Activated CD4-positive, alpha-beta T cell treated with anti-CD3 and anti-CD28 coated beads for 1 hour (primary cell): ENCODE data around the gene WNT1.

ENCODE experiments used
- DNase-seq: peaks from one replicate; pipeline ENCODE4 v3.0.0-alpha.2; 2020

WNT1 gene

DNA sequence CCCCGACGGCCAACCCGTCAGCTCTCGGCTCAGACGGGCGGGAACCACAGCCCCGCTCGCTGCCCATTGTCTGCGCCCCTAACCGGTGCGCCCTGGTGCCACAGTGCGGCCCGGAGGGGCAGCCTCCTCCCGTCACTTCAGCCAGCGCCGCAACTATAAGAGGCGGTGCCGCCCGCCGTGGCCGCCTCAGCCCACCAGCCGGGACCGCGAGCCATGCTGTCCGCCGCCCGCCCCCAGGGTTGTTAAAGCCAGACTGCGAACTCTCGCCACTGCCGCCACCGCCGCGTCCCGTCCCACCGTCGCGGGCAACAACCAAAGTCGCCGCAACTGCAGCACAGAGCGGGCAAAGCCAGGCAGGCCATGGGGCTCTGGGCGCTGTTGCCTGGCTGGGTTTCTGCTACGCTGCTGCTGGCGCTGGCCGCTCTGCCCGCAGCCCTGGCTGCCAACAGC, at the start of gene WNT1:
Gene WNT1, plus strand, starts transcription at position 32 of the 450 bp plus-strand sequence. Its CDS starts 329 bp downstream, at position 361.
- DNase-seq: no peak

DNA sequence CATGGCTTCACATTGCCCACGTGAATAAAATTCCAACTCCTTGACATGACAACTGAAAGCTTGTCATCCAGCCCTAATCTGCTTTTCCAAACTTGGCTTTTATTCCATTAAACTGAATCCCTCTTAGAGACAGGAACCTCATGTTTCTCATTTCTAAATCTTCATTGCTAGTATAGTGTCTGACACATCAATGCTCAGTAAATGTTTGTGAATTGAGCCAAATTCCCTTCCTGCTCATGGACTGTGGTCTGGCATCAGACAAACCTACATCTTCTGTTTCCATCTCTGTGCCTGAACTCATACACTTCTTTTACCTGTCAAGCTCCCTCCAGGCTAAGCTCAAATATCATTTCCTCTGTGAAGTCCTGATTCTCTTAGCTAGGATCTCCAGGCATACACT, 48.6 kb upstream of the WNT1 start:
- no peak for DNase-seq

DNA sequence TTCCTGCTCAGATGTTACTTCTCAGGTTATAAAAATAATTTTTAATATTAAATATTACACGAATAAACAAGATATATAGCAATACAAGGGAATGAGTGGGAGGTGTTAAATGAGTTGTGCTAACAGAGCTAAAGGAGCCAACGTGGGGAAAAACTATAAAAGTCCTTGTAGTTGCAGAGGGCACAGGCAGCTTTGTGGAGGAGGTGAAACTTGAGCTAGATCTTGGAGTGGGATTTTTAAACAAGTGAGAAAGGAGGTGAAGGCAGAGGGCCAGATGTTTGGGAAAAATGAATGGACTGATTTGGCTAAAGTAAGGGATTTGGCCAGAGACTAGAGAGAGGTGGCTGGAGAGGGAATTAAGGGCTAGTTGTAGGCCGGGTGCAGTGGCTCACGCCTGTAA, 47.6 kb upstream of the WNT1 start:
- no peak for DNase-seq

DNA sequence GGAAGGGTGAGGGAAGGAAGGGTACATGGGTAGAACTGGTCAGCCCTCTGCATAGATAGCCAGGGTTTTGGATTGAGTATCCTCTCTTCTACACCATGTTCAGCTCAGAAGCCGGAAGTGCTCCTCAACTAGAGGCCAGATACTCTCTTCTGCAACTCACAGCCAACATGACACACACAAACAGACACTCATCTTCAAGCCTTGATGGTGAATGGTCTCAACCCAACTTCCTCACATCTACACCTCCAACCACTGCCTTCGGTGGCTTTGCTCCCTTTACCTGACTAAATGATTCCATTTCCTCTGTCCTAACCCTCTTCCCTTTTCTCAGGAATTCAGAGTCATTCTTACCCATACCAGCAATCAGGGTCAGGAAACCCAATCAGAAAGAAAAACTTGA, 45.2 kb upstream of the WNT1 start:
- DNase-seq: no peak

DNA sequence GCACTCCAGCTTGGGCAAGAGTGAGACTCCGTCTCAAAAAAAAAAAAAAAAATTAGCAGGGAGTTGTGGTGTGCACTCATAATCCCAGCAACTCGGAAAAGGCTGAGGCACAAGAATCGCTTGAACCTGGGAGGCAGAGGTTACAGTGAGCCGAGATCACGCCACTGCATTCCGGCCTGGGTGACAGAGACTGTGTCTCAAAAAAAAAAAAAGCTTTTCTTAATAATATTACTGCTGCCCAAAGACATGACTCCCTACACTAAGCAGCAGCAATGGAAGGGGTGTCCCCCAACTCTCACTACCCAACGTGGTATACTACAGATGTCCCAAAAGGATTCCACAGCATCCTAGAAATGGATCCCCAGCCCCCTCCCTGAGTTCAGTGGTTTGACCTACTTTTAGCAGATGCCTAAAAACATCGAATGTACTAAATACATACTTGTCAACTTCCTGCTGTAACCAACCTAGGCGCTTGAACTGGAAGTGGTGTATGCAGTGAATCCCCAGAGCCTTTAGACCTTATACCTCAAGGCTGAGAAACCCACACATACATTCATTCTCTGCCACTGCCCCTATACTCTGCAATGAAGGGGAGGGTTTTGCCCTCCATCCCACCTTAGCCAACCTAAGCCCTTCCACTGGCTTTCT, 44.3 kb upstream of the WNT1 start:
- DNase-seq: no peak

DNA sequence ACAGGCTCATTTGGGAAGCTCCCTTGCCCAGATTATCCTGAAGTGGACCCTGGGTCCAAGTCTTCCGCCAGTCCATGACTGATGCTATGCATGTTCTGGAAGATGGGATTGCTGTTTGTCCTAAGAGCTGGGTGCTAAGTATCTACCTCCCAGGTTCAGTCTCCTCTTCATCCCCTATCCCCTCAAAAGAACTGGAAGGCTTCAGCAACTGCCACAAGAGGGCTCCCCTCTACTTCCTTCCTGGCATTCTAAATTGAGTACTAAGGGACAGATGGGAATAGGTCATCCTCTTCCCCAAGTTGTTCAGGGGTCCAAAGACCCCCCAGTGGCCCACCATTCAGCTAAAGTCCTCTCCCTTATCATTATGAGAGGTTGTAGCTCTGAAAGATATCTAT, 43.8 kb upstream of the WNT1 start:
- no peak for DNase-seq

DNA sequence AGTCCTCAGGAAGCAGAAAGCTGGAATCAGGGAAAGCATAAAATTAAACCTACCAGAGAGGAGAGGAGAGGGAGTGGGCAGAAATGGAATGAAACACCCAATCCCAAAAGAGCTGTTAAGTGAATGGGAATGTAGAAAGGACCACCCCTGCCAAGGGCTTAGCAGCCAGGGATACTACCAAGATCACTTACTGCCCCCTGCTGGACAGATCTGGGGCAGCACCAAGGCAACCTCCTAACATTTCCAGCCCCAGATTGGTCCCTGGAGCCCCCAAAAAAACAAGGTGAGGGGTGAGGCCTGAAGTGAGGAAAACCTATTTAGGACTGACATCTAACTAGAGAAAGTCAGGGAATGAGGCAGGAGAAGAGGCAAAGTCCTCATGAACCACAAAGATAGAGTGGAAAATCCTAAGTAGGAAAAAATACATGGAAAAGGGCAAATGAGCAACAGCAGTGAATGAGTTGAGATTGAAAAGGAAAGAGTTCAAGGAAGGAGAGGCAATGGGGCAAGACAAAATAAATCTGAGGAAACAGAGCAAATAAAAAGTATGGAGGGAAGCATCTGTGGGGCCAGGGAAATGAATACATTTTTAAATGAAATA, 41.6 kb upstream of the WNT1 start:
- DNase-seq: peak; percentile 69

DNA sequence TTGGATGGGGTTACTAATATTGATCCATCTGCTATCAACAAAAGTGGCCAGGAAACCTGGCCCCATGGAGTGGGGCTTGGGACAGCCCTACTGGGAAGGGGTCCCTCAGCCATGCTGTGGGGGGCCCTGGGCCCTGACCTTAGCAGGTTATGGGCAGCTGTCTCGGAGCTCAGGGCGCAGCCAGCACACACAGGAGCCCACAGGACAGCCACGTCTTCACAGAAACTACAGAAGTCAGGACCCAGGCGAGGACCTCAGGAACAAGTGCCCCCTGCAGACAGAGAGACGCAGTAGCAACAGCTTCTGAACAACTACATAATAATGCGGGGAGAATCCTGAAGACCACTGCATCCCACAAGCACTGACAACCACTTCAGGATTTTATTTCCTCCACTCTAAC, 41.0 kb upstream of the WNT1 start:
- DNase-seq: no peak

DNA sequence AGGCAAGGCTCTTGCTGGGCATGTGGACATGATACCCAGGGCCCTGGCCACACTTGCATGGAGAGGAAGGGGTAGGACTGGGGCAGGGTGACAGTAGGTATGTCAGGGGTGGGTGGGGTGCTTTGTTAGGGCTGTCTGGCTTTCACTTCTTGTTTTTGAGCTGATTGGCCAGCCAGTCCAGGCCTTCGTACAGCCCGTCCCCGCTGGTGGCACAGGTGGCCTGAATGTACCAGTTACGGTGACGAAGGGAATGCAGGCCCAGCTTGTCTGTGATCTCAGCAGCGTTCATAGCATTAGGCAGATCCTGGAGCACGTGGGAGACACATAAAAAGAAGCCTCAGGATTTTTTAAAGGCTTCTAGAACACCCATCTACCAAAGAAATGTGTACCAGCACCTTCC, 39.3 kb upstream of the WNT1 start:
- DNase-seq: no peak

DNA sequence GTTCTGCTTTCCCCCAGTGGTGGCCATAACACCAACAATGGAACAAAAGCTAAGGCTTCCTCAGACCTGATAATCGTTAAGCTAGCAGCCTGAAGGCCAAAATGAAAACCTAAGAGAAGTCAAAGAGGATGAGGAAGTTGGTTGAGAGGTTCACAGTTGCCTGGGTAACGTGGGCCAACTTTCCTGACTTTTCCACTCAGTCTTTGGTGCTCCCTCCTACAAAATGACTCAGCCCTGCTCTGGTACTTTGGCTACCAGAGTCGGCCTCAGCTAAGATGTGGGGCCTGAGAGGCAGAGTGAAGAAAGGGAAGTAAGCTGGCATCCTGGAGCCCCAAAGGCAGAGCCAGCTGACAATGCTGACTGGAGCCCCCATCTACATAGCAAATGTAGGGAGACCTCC, 37.9 kb upstream of the WNT1 start:
- DNase-seq: no peak

DNA sequence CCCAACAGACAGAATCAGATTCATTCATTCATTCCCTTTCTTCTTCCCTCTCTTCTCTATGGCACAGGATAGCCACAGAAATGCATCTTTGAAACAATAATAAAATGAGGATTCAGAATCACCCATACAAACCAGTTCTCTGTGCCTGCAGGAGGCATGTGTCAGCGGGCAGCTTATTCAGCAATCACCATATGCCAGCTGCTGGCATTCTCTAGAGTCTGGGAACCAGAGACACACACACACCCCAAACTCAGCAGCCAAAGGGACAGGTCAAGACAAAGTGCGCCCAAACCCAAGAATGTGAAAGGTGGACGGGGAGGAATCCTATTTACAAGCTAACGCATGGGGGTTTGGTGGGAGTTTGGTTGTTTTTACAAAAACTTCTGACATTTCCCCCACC, 34.9 kb upstream of the WNT1 start:
- DNase-seq: no peak

DNA sequence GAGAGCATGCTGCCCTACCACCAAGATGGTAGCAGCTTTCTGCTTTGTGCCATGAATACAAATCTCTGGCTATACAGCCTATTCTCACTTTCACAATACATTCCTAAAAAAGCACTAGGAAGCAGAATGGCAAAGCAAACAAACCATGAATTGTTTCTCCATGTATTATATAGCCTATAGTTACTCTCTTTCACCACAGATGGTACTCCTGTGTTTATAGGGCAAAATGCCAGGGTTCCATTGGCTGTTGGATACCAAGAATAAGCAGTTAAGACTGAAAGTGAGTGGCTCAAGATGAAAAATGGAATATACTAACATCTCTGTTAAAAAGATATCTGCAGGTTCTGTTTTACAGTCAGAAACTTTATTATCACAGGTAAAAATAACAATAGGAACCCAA, 31.9 kb upstream of the WNT1 start:
- DNase-seq: no peak

DNA sequence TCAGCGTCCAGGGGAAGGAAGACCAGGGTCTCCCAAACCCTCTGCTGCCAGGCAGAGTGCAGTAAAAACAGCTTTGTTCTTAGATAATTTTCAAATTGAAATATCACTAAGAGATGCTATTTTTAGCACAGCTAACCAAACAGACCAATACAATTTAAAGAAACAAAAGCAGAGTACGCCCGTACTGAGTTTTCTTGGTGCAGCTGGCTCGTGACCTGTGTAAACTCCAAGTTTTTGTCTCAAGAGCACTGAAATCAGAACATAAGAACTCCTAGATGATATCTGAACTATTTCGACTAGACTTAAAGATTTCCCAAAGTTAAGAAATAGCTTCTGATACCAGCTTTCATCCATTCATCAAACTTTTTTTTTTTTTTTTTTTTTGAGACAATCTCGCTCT, 31.2 kb upstream of the WNT1 start:
- no peak for DNase-seq

DNA sequence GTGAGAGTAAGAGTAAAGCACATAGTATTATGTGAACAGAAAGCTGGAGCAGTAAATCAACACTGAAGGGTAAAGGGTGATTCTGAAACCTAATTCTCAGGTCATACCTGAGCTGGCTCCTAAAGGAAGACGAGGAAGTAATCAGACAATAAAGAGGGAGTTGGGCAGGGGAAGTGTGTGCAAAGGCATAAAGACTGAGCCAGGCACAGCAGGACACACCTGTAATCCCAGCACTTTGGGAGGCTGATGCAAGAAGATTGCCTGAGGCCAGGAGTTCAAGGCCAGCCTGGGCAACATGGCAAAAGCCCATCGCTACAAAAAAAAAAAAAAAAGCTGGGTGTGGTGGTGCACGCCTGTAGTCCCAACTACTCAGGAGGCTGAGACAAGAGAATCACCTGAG, 30.4 kb upstream of the WNT1 start:
- DNase-seq: no peak

DNA sequence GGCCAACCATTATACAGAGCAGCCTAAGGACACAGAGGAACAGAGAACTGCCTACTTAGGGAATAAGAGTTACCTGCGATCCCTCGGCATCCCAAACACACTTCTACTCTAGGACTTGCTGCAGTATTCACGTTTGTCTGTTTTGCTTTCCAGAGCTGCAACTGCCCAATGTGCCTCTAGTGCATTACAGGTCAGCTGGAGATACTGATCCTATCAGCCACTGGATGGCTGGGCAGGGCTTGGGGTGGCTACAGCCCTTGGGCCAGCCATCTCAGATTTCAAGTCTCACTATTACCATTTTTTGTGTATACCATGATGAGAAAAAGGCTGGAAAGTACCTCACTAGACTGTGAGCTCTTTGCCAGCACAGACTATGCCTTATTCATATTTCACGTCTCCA, 25.4 kb upstream of the WNT1 start:
- DNase-seq: no peak

DNA sequence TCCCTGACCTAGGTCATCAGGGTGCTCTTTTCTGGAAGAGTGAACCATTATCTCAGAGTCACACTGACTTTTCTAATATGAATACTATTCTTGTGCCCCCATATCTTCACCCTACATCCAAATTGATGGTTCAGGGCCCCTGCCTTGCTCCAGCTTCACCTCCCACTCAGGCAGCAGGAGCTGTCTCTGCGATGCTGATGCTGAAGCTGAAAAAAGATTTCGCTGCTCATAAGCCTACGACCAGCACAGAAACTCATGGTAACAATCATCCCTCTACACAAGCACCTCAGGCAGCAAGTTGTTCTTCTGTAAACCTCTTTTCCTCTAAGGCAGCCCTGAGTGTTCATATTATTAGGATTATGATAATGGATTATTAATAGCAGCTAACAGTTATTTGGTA, 24.1 kb upstream of the WNT1 start:
- DNase-seq: no peak

DNA sequence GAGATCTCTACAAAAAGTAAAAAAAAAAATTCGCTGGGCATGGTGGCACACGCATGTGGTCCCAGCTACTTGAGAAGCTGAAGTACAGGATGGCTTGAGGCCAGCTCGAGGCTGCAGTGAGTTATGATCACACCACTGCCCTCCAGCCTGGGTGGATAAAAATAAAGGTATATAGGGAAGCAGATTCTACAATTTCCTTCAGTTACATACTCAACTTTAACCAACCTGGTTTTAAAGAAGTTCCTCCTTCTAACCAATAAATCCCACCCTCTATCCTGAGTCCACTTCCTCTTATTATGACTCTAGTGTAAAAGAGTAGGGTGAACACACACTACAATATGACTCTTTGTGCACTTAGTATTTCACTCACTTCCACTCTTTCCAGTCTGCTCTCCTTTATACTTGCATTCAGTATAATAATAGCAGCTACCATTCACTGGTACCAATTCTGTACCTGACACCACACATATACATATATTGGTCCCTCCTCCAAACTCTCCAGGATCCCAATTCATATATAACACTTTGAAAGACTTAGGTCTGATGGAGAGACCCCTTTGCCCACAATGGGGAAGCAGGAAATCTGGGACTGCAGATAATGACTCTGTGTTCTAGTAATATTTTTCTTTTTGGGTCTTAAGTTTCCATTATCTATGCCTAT, 23.2 kb upstream of the WNT1 start:
- DNase-seq: no peak

DNA sequence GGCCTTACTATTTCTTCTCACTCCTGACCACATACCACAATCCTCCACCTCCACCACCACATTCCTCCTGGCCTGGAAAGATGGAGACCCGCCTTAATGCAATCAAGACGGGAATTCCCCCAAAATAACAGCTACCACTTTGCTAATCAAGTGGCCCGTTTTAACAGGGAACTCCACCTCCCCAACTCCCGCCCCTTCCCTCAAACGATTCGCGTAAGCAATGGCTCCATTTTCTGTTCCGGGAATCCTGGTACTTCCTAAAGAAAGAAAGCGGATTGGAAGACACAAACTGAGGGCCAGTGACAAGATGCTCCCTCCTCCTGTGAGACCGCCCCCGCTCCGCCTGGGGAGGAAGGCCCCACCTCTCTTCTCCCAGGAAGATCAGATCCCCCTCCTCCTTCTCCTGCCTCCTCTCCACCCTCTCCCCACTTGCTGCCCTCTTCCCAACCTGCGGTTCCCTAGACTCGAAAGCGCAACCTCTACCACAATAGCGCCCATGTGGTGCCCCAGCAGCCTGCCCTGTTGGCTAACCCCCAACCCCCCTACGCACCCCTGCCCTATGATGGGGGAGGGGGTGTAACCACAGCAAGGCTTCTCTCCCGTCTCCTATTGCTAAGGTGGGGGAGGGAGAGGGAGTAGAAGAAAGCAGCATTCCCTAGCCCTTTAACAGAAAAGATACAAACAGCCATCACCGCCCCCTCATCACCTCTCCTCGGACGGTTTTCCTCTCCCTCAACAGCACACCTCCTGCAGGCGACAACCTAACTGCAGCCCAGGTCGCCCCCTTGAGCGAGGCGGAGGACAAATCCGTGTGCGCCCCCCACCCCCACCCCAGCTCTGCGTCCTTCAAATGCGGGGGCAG, 21.6 kb upstream of the WNT1 start:
- DNase-seq: no peak

DNA sequence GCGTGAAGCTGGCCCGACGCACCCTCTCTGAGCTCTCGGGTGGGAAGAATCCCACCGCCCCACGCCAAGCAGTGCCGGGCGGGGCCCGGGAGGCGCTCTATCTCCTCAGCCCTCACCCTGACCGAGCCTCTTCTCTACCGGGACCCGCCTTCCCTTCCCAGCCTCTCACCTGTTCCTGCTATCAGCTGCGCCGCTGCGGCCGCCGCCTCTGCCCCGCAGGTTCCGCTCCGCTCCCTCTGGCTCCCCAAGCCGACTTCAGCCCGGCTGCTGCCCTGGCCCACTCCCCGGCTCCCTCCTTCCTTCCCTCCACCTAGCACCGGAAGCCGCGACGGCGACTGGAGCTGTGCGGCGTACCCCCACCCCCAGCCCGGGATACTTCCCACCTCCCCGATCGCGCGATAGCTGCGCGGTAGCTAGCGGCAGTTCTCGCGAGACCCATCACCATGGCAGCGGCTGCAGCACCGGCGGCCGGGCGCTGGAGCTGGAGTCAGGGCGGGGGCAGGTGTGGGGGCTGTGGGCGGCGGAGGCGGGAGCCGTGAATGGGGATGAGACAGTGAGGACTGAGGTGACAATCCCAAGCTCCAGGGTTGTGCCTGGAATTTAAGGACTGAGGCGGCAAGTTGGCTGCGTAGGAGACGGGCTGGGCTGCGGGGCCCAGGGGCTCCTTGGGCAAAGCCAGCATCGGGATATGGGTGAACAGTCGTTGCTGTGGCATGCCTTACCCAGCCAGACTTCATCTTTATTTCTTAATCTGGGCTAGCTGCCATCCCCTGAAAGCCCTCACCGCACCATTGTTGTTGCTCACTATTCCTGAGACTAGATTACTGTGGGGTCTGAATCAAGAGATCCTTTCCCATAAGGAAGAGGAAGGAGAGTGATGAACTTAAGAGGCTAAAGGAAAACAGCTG, 20.7 kb upstream of the WNT1 start, which contains the start of gene ARF3:
Gene ARF3, minus strand, starts transcription at position 347 of the 908 bp plus-strand sequence. CDS start 16,392 bp downstream, outside the sequence.
- peak; percentile 88 for DNase-seq

DNA sequence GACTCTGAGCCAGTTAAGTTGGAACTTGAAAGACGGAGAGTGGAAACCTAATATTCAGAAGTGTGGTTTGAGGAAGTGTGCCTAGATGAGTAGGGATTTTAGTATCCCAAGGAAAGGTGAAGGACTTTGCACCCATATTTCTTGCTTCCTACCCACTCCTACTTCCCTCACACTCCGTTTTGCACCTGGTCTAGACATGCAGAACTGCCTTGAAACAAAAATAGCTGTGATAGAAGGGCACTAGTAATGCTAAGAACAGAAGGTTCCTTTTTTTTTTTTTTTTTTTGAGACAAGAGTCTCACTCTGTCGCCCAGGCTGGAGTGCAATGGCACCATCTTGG, 20.1 kb upstream of the WNT1 start:
- DNase-seq: no peak

DNA sequence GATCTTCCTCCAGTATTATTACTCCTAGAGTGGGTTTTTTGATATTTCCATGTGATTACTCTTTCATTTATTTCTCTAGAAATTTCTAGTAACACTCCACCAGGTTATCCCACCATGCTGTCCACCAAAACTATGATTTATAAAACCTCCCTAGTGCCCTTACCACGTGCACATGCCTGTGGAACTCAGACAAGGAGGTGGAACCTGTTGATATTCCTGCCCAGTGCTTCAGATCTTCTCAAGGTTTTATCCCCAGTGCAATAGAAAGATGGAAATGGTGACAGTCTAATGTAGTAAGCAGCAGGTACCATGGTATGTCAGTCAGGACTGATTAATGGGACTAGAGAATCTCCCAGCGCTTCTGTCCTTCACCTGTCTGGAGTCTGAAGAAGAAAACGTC, 17.3 kb upstream of the WNT1 start:
- no peak for DNase-seq

DNA sequence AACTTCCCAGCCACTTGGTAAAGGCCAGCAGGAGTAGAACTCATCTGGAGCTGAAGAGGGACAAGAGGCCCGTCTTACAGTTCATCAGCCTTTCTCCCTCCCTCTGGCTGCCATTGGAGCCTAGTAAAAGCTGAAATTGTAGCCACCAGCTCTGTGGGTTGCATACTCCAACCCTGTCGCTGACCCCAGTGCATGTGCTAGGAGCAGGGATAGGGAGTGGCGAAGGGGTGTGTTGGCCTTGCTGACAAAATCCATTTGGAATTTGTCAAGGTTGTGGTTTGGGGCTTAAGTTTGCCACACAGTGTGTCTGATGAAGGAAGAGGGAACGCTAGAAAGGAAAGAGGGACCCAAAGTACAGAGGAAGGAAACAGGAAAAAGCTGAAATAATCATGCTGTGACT, 16.8 kb upstream of the WNT1 start:
- DNase-seq: no peak

DNA sequence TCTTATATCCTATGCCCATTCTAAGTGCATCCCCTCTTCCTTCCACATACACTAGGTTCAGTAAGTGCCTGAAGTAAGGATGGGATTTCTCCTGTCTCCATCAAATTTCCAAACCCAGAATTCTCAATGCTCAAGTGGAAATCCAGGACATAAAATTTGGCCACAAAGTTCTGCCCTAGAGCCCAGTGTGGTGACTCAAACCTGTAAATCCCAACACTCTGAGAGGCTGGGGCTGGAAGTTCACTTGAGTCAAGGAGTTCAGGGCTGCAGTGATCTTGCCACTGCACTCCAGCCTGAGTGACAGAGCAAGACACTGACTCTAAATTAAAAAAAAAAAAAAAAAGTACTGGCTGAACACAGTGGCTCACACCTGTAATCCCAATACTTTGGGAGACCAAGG, 16.3 kb upstream of the WNT1 start:
- no peak for DNase-seq
